ENCODE data around the gene ZC3H13. TPM values are rescaled to one million over a fixed set of nuclear protein-coding genes. Genes with fewer than 3 reads are reported as not detected.

Gene ZC3H13
- total RNA-seq, 1 experiment from 2014 or later: 36.9 TPM

DNA sequence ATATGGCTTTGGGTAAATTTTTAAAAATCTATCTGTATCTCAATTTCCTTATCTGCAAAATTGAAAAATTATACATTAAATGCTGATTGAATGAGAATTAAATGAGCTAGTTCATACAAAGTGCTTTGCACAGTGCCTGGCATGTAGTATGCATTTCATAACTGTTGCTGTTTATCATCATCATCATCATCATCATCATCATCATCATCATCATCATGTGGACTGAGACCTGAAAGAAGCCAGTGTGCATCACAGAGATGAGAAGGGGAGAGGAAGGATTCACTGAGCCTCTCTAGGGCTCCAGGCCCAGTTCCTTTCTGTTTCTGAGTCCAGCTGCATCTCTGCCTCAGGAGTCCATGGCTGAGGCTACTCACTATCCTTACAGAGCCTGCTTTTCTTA, 6.9 kb upstream of the ZC3H13 start:
- H3F3A ChIP-seq (ENCODE audit: insufficient read depth, low read depth): no peaks in the 10 kb centered on the region
- CTCF ChIA-PET: no interaction called here

GRCh38 chr13:46058268-46058667, 5.7 kb upstream of the ZC3H13 start:
- H2AFZ ChIP-seq: no peak overlapping the region
- no peaks in the 10 kb centered on the region for H3K9me3 ChIP-seq (ENCODE audit: insufficient read depth, low read depth)
- no peaks in the 10 kb centered on the region for H4K20me1 ChIP-seq (ENCODE audit: insufficient read depth)
- POLR2A ChIA-PET (ENCODE audit: unreplicated experiment): no interaction called here
- H3K9me2 ChIP-seq (ENCODE audit: insufficient read depth): no peaks in the 10 kb centered on the region
- no peaks in the 10 kb centered on the region for H3K27me3 ChIP-seq (ENCODE audit: insufficient read depth, low read depth)
- intact Hi-C loops (cut with micrococcal nuclease; ENCODE audit: unreplicated experiment): no loop called here
- TF ChIP-seq CTCF (conservative IDR thresholded peaks at IDR 0.05) (no peak), EZH2 (IDR thresholded peaks at IDR 0.05; ENCODE audit: low read depth) (no peak)
- no peak for DNase-seq
- no peak overlapping the region for H3K4me2 ChIP-seq
- no peak overlapping the region for H3K27ac ChIP-seq
- peaks cover 8% of the 10 kb centered on the region; the same call in 1 of the 2 replicates for H3K4me1 ChIP-seq (replicated peaks; ENCODE audit: insufficient read depth)
- no peak overlapping the region for H3K4me3 ChIP-seq
- CTCF ChIA-PET: no interaction called here
- BruUV-seq (replicated peaks): no TSS peak
- 0 out of 2 replicates have a peak, but pooled peaks cover 1% of the 10 kb centered on the region for H3F3A ChIP-seq (ENCODE audit: insufficient read depth, low read depth)
- no peaks in the 10 kb centered on the region for H3K79me2 ChIP-seq (ENCODE audit: low read depth)
- H3K36me3 ChIP-seq (ENCODE audit: low read depth): no peaks in the 10 kb centered on the region

More for the DNA sequence above, 6.9 kb upstream of the ZC3H13 start:
- POLR2A ChIA-PET (ENCODE audit: unreplicated experiment): interaction anchor here (0.6 kb wide), 1 partner anchor 94 kb away, joined by 8 read pairs; no protein-coding TSS in a partner anchor
- H3K79me2 ChIP-seq (ENCODE audit: low read depth): no peaks in the 10 kb centered on the region
- no peaks in the 10 kb centered on the region for H4K20me1 ChIP-seq (ENCODE audit: insufficient read depth)
- H3K27ac ChIP-seq: no peak overlapping the region
- no TSS peak for BruUV-seq (replicated peaks)
- no peaks in the 10 kb centered on the region for H3K9me3 ChIP-seq (ENCODE audit: insufficient read depth, low read depth)
- H3K36me3 ChIP-seq (ENCODE audit: low read depth): no peaks in the 10 kb centered on the region
- intact Hi-C loops (cut with micrococcal nuclease; ENCODE audit: unreplicated experiment): no loop called here
- no peak overlapping the region for H3K4me3 ChIP-seq
- H3K27me3 ChIP-seq (ENCODE audit: insufficient read depth, low read depth): no peaks in the 10 kb centered on the region
- no peak for DNase-seq
- H3K4me1 ChIP-seq (replicated peaks; ENCODE audit: insufficient read depth): no peaks in the 10 kb centered on the region
- TF ChIP-seq CTCF (conservative IDR thresholded peaks at IDR 0.05) (no peak), EZH2 (IDR thresholded peaks at IDR 0.05; ENCODE audit: low read depth) (no peak)
- H2AFZ ChIP-seq: no peak overlapping the region
- H3K4me2 ChIP-seq: no peak overlapping the region
- H3K9me2 ChIP-seq (ENCODE audit: insufficient read depth): no peaks in the 10 kb centered on the region

DNA sequence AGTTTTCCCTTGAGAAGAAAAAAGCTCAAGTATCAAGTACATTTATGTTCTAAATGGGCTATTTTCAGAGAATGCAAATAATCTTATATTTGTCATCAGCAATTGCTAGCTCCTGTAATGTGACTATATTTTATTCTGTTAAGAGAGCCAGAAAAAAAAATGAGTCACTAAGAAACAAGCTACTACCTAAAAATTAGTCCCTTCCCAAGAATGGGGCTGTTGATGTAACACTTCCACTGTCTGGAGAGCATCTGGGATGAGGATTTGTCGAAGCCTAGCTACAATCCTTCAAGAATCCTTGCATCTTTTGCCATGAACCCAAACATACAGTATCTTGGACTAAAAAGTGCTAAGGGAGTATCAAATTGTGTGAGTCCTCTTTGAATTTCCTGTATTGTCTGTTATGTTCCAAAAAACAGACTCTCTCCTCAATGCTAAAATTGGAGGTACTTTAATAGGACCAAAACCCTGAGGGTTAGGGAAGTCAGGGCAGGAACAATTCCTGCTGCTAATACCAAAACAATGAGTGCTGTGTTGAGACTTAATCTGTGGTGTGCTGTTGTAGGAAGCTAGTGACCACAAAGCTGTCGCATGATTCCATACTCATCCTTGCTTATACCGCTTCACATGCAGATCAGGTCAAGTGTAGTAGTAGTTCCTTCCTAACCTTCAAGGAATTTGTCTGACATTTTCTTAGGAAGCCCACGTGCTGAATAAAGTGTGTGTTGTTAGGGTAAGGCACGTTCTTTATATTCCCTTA, 4.9 kb upstream of the ZC3H13 start:
- H3K27ac ChIP-seq: no peak overlapping the region
- CTCF ChIA-PET: interaction anchor here (0.7 kb wide), 1 partner anchor 69 kb away, joined by 4 read pairs; no protein-coding TSS in a partner anchor
- no peak overlapping the region for H3K4me2 ChIP-seq
- no peaks in the 10 kb centered on the region for H3K27me3 ChIP-seq (ENCODE audit: insufficient read depth, low read depth)
- H4K20me1 ChIP-seq (ENCODE audit: insufficient read depth): no peaks in the 10 kb centered on the region
- H3K79me2 ChIP-seq (ENCODE audit: low read depth): peaks cover under 1% of the 10 kb centered on the region; the same call in 1 of the 2 replicates
- intact Hi-C loops (cut with micrococcal nuclease; ENCODE audit: unreplicated experiment): no loop called here
- H2AFZ ChIP-seq: no peak overlapping the region
- POLR2A ChIA-PET (ENCODE audit: unreplicated experiment): no interaction called here
- peaks cover 9% of the 10 kb centered on the region; the same call in 1 of the 2 replicates for H3K4me1 ChIP-seq (replicated peaks; ENCODE audit: insufficient read depth)
- DNase-seq: no peak
- BruUV-seq (replicated peaks): no TSS peak
- no peaks in the 10 kb centered on the region for H3K9me2 ChIP-seq (ENCODE audit: insufficient read depth)
- H3K36me3 ChIP-seq (ENCODE audit: low read depth): no peaks in the 10 kb centered on the region
- no peak overlapping the region for H3K4me3 ChIP-seq
- TF ChIP-seq CTCF (conservative IDR thresholded peaks at IDR 0.05) (no peak), EZH2 (IDR thresholded peaks at IDR 0.05; ENCODE audit: low read depth) (no peak)
- H3F3A ChIP-seq (ENCODE audit: insufficient read depth, low read depth): 0 out of 2 replicates have a peak, but pooled peaks cover 6% of the 10 kb centered on the region
- no peaks in the 10 kb centered on the region for H3K9me3 ChIP-seq (ENCODE audit: insufficient read depth, low read depth)
